HEK293 (cell line): Measurements from ENCODE around the gene PIGO.

Experiments
- CTCF ChIA-PET: fragments of 350-600 bp; formaldehyde crosslinking; extraction: SDS; loops from one replicate; lab custom pipeline; 2021; ENCODE audit warnings: antibody characterized with exemption; lab: Yijun Ruan, JAX
- POLR2A ChIA-PET: fragments of 300-600 bp; formaldehyde crosslinking; extraction: SDS; loops from one replicate; lab custom pipeline; 2020; ENCODE audit warnings: antibody characterized with exemption, inconsistent platforms; lab: Yijun Ruan, JAX
- H3K27ac ChIP-seq: fragments of 200-500 bp; sonication (Bioruptor generic); 2 replicates; pipeline ENCODE4 v1.5.1; 2014; ENCODE audit warnings: low read depth, low read length, control low read depth, inconsistent platforms; ENCODE audit errors: extremely low read depth
- H3K36me3 ChIP-seq, 2 experiments: fragments of 200-500 bp in 1 of 2; sonication (Bioruptor generic) in 1 of 2; 1 replicate in 1 of 2; 2 replicates in 1 of 2; pipeline ENCODE4 v1.5.1; 2014 to 2017; ENCODE audit warnings: inconsistent platforms in 2 of 2, low read length in 2 of 2; ENCODE audit not compliant: control insufficient read depth in 2 of 2, insufficient read depth in 1 of 2
- H3K4me1 ChIP-seq: fragments of 200-500 bp; sonication (Bioruptor generic); 2 replicates; pipeline ENCODE4 v1.5.1; 2014; ENCODE audit warnings: mild to moderate bottlenecking, low read length, inconsistent platforms; ENCODE audit not compliant: control insufficient read depth, insufficient read depth
- H3K4me3 ChIP-seq: 2 replicates; pipeline ENCODE4 v1.5.1; 2011; ENCODE audit warnings: low read depth, mild to moderate bottlenecking, control low read depth, low read length, moderate library complexity
- H3K9me3 ChIP-seq: fragments of 200-500 bp; sonication (Bioruptor generic); 2 replicates; pipeline ENCODE4 v1.5.1; 2014; ENCODE audit warnings: low read depth, low read length, inconsistent platforms; ENCODE audit not compliant: control insufficient read depth, insufficient read depth
- SETDB1 ChIP-seq: IDR thresholded peaks from one replicate; pipeline ENCODE4 v1.6.1; 2017; ENCODE audit warnings: mild to moderate bottlenecking, low read length, moderate library complexity, mixed read lengths; ENCODE audit not compliant: insufficient read length
- SP7 ChIP-seq: fragments of 450-650 bp; formaldehyde crosslinking; IDR thresholded peaks from 2 replicates; pipeline ENCODE4 v1.5.1; 2016; ENCODE audit warnings: missing biosample characterization, missing genetic modification characterization
- ZNF114 ChIP-seq: fragments of 450-650 bp; formaldehyde crosslinking; IDR thresholded peaks from 2 replicates; pipeline ENCODE4 v1.5.0; 2017; ENCODE audit warnings: missing biosample characterization, missing genetic modification characterization
- ZNF138 ChIP-seq: fragments of 450-650 bp; formaldehyde crosslinking; IDR thresholded peaks from 2 replicates; pipeline ENCODE4 v1.5.1; 2016; ENCODE audit warnings: missing biosample characterization, missing genetic modification characterization, borderline replicate concordance
- ZNF140 ChIP-seq: fragments of 450-650 bp; formaldehyde crosslinking; IDR thresholded peaks from 2 replicates; pipeline ENCODE4 v1.5.1; 2016; ENCODE audit warnings: missing biosample characterization, missing genetic modification characterization
- ZNF223 ChIP-seq: fragments of 450-650 bp; formaldehyde crosslinking; IDR thresholded peaks from 2 replicates; pipeline ENCODE4 v1.5.1; 2016; ENCODE audit warnings: missing biosample characterization, missing genetic modification characterization
- ZNF302 ChIP-seq: fragments of 450-650 bp; formaldehyde crosslinking; IDR thresholded peaks from 2 replicates; pipeline ENCODE4 v1.5.1; 2016; ENCODE audit warnings: missing biosample characterization, missing genetic modification characterization, low read depth
- ZNF350 ChIP-seq: fragments of 450-650 bp; formaldehyde crosslinking; IDR thresholded peaks from 2 replicates; pipeline ENCODE4 v1.5.0; 2017; ENCODE audit warnings: missing biosample characterization, mild to moderate bottlenecking, missing genetic modification characterization
- ZNF473 ChIP-seq: fragments of 450-650 bp; formaldehyde crosslinking; IDR thresholded peaks from 2 replicates; pipeline ENCODE4 v1.5.1; 2017; ENCODE audit warnings: missing biosample characterization, missing genetic modification characterization
- ZNF48 ChIP-seq: fragments of 450-650 bp; formaldehyde crosslinking; IDR thresholded peaks from 2 replicates; pipeline ENCODE4 v1.5.1; 2016; ENCODE audit warnings: missing biosample characterization, missing genetic modification characterization
- ZNF510 ChIP-seq: fragments of 450-650 bp; formaldehyde crosslinking; IDR thresholded peaks from 2 replicates; pipeline ENCODE4 v1.5.1; 2018; ENCODE audit warnings: mild to moderate bottlenecking, missing genetic modification characterization, missing biosample characterization; ENCODE audit not compliant: insufficient replicate concordance
- ZNF544 ChIP-seq: fragments of 450-650 bp; formaldehyde crosslinking; IDR thresholded peaks from 2 replicates; pipeline ENCODE4 v1.5.0; 2017; ENCODE audit warnings: missing biosample characterization, missing genetic modification characterization
- ZNF626 ChIP-seq: fragments of 450-650 bp; sonication (Bioruptor Pico); formaldehyde crosslinking; IDR thresholded peaks from 2 replicates; pipeline ENCODE4 v1.5.1; 2018; ENCODE audit warnings: missing biosample characterization, missing genetic modification characterization, inconsistent platforms
- ZNF76 ChIP-seq: fragments of 450-650 bp; formaldehyde crosslinking; IDR thresholded peaks from 2 replicates; pipeline ENCODE4; 2016; ENCODE audit warnings: low read depth, missing biosample characterization, missing genetic modification characterization, borderline replicate concordance
- ZNF791 ChIP-seq: fragments of 450-650 bp; formaldehyde crosslinking; IDR thresholded peaks from 2 replicates; pipeline ENCODE4 v1.5.1; 2016; ENCODE audit warnings: missing biosample characterization, missing genetic modification characterization
- TF ChIP-seq, protein P1 (sequence below): fragments of 450-650 bp; formaldehyde crosslinking; IDR thresholded peaks from 2 replicates; pipeline ENCODE4 v1.5.1; 2016; ENCODE audit warnings: missing biosample characterization, missing genetic modification characterization
- TF ChIP-seq, protein P2 (sequence below): fragments of 450-650 bp; formaldehyde crosslinking; IDR thresholded peaks from 2 replicates; pipeline ENCODE4 v1.5.1; 2016; ENCODE audit warnings: missing biosample characterization, missing genetic modification characterization

Gene PIGO

DNA sequence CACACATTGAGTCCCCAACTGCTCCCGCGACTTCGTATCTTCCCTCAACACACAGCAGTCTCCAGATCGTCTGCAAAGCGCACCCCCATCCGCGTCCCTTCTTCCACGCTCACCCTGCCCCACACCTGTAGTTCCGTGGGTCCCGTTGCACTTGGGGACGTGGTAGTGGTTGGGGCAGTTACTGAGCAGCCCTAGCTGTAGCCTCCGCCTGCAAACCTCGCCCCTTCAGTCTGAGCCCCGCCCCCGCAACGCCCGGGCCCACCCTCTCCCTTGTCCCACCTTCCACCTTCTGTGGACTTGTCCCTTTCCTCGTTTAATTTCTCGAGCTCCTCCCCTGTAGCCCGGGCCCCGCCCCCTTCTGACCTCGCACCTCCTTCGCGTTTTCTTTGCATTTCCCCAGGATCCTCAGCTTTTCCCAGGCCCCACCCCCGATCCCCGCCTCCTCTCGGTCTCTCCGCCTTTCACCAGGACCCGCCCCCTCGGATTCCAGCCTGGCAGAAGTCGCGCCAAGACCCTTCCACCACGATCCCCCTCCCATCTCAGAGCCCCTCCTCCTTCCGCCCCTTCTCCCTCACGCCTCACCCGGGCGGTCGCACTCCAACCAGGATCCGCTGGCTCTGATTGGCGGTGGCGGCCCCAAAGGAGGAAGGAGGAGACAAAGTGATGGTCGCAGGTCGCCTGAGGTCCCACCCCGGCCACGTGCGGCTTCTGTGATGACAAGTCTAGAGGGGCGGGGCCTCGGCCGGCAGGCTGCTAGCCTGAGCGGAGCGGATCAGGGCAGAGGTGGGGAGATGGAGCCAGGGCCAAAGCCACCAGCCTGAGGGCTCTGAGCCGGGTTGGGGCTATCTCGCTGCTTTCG lies 19.5 kb upstream of the PIGO start, which contains the start of gene ATOSB (continued):
- TF ChIP-seq ZNF223 (tag by site-specific recombination) (no peak), ZNF302 (no peak), SP7 (tag by site-specific recombination) (no peak; the same call in 1 of the 2 replicates), ZNF76 (no peak), ZNF114 (tag by site-specific recombination) (no peak), SETDB1 (no peak), ZNF138 (tag by site-specific recombination) (no peak), ZNF48 (no peak), ZNF510 (tag by site-specific recombination) (no peak), ZNF626 (tag by site-specific recombination) (no peak), ZNF350 (tag by site-specific recombination) (no peak), ZNF791 (tag by site-specific recombination) (no peak), ZNF140 (no peak)
- TF ChIP-seq, protein P1, sequence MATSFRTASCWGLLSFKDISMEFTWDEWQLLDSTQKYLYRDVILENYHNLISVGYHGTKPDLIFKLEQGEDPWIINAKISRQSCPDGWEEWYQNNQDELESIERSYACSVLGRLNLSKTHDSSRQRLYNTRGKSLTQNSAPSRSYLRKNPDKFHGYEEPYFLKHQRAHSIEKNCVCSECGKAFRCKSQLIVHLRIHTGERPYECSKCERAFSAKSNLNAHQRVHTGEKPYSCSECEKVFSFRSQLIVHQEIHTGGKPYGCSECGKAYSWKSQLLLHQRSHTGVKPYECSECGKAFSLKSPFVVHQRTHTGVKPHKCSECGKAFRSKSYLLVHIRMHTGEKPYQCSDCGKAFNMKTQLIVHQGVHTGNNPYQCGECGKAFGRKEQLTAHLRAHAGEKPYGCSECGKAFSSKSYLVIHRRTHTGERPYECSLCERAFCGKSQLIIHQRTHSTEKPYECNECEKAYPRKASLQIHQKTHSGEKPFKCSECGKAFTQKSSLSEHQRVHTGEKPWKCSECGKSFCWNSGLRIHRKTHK, result no peak

DNA sequence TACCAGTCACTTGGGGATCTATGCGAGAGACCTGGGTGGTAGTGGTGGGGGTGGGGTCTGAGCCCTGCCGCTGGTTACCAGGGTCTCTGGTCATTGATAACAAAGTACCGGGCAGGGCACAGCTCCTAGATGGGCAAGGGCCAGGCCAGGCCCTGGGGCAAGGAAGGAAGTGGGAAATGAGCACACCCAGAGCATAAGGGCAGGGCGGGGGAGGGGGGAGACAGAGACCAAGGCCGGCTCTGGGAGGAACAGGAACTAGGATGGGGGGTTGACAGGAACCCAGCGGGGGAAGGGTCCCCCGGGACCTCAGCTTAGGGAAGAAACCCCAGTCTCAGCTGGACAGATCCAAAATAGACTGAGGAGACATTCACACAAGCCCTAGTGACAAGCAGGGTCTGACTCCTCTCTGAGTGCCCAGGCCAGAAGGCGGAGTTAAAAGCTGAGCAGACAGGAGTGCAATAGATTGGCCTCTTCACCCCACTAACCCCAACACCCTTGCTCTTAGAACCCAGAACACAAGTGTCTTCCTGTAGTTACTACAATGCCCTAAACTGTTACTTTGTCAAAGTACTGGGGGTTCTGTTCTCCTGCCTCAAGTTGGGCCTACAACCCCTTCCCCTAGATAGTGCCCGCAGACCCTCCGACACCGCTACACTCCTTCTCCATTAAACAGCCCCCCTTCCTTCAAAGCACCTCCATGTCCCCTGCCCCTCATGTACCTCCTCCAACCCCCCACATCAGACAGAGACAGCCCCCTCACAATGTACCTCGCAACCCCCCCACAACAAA lies 18.6 kb upstream of the PIGO start:
- POLR2A ChIA-PET, result interaction anchor here (0.6 to 4.3 kb wide), 14 partner anchors 13 to 546 kb away, joined by 3 to 92 read pairs (median 6); partner anchors contain the start of genes FANCG, PIGO, STOML2 and UNC13B
- peak overlapping the region; percentile 48 for H3K4me3 ChIP-seq
- peaks cover 15% of the 10 kb centered on the region for H3K4me1 ChIP-seq
- no peak overlapping the region; the same call in 1 of the 2 replicates for H3K27ac ChIP-seq
- CTCF ChIA-PET, result interaction anchor here (0.6 to 6.8 kb wide), 13 partner anchors 17 to 439 kb away, joined by 3 to 58 read pairs (median 5); partner anchors contain the start of genes PIGO and RUSC2
- no peaks in the 10 kb centered on the region for H3K36me3 ChIP-seq
- TF ChIP-seq, protein P2, sequence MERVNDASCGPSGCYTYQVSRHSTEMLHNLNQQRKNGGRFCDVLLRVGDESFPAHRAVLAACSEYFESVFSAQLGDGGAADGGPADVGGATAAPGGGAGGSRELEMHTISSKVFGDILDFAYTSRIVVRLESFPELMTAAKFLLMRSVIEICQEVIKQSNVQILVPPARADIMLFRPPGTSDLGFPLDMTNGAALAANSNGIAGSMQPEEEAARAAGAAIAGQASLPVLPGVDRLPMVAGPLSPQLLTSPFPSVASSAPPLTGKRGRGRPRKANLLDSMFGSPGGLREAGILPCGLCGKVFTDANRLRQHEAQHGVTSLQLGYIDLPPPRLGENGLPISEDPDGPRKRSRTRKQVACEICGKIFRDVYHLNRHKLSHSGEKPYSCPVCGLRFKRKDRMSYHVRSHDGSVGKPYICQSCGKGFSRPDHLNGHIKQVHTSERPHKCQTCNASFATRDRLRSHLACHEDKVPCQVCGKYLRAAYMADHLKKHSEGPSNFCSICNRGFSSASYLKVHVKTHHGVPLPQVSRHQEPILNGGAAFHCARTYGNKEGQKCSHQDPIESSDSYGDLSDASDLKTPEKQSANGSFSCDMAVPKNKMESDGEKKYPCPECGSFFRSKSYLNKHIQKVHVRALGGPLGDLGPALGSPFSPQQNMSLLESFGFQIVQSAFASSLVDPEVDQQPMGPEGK, result 0 out of 2 replicates have a peak, but pooled peaks have one; percentile 1
- TF ChIP-seq ZNF544 (tag by site-specific recombination), result no peak
- TF ChIP-seq ZNF473 (tag by site-specific recombination), result no peak
- TF ChIP-seq, all 188 proteins: peak for 1
- no peaks in the 10 kb centered on the region for H3K9me3 ChIP-seq
